SJCRH30 (cell line): Measurements from ENCODE around the gene FGGY. TPM values are rescaled to one million over a fixed set of nuclear protein-coding genes. Genes with fewer than 3 reads are reported as not detected.
A peak's percentile ranks its signal among the peaks of the same experiment; 100 is the strongest.

ENCODE experiments used
- DNase-seq, 2 experiments: peaks; one replicate each; pipeline ENCODE4 v3.0.0-alpha.2; 2015 to 2020
- H3K27ac ChIP-seq: fragments of 250-450 bp; sonication (Bioruptor Pico); 2 replicates; pipeline ENCODE4 v1.5.1; 2020; ENCODE audit warnings: mild to moderate bottlenecking, moderate library complexity
- H3K27me3 ChIP-seq: fragments of 250-450 bp; sonication (Bioruptor Pico); 2 replicates; pipeline ENCODE4 v1.5.1; 2020; ENCODE audit warnings: mild to moderate bottlenecking, moderate library complexity
- H3K36me3 ChIP-seq: fragments of 250-450 bp; sonication (Bioruptor Pico); 2 replicates; pipeline ENCODE4 v1.5.1; 2020; ENCODE audit warnings: mild to moderate bottlenecking, moderate library complexity
- H3K4me1 ChIP-seq: fragments of 250-450 bp; sonication (Bioruptor Pico); 2 replicates; pipeline ENCODE4 v1.5.1; 2020; ENCODE audit warnings: mild to moderate bottlenecking, moderate library complexity
- H3K4me3 ChIP-seq: fragments of 250-450 bp; sonication (Bioruptor Pico); 2 replicates; pipeline ENCODE4 v1.5.1; 2020; ENCODE audit warnings: mild to moderate bottlenecking, moderate library complexity
- H3K9me3 ChIP-seq: fragments of 250-450 bp; sonication (Bioruptor Pico); replicated peaks from 2 replicates; pipeline ENCODE4 v1.5.1; 2020; ENCODE audit warnings: mild to moderate bottlenecking, moderate library complexity
- total RNA-seq: library from RNA; depleted of rRNA; stranded (reverse); fragments of >200 nt; shearing (Covaris generic); gene quantifications from 2 replicates; pipeline ENCODE4 v1.2.3, GENCODE V29; 2014

The FGGY gene
- total RNA-seq, 1 experiment from 2014 or later, result 31.8 TPM

DNA sequence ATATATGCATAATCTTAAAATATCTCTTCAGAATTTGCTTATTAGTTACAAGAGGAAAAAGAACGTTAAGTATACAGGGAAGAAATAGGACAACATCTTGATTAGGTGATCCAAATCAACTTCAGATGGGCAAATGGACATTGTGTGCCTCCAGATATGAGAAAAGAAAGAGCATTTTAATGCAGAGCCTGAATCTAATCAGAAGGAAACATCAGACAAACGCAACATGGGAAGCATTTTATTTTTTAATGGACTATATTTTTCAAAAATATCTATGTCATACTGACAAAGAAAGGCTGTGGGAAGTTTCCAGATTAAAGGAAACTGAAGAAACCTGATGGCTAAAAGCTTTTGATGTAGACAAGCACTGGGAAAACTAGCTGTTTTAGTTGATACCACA is 466.5 kb downstream of the FGGY start:
- H3K36me3 ChIP-seq, result no peaks in the 10 kb centered on the region
- H3K27ac ChIP-seq, result no peak overlapping the region
- no peak for DNase-seq
- H3K4me3 ChIP-seq, result no peak overlapping the region
- H3K4me1 ChIP-seq, result peaks cover 49% of the 10 kb centered on the region
- H3K27me3 ChIP-seq, result no peaks in the 10 kb centered on the region
- no peaks in the 10 kb centered on the region for H3K9me3 ChIP-seq

- H3K4me3 ChIP-seq, result no peak overlapping the region
- no peaks in the 10 kb centered on the region for H3K9me3 ChIP-seq
- H3K27me3 ChIP-seq, result no peaks in the 10 kb centered on the region
- H3K36me3 ChIP-seq, result no peaks in the 10 kb centered on the region
- H3K4me1 ChIP-seq, result peaks cover 33% of the 10 kb centered on the region
- H3K27ac ChIP-seq, result peak overlapping the region; percentile 56
- DNase-seq, result peak; percentile 51 to 72
Observed at GRCh38 chr1:59765011-59765730, 468.3 kb downstream of the FGGY start.

DNA sequence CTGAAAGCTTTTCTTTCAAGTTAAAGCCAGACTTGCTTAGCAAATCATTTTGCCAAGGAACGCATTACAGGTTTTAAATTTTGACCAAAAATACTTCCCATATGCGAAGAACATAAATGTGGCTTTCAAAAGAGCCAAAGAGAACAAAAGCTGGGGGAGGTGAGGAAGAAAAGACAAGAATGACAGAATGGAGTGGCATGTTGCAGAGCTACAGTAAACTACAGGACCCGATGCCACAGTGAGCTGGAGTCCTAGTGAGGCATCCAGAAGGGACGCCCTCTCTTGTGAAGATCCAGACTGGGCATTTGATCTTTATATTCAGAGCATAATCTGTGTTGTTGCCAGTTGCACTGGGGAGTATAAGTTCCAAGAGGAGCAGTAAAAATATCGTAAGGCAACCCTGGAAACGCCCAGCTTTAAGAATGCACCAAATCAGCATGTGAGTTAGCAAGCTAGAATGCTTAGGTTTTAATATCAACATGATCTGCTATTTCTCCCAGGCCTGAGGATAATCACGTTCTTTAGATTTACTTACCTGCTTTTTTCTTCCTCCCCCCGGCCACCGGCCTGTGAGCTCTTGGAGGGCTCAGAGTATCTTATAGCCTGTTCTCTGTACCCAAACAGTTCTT is 469.4 kb downstream of the FGGY start:
- Histone ChIP-seq H3K27ac (no peak overlapping the region), H3K36me3 (no peaks in the 10 kb centered on the region), H3K4me1 (peaks cover 21% of the 10 kb centered on the region), H3K4me3 (no peak overlapping the region), H3K27me3 (no peaks in the 10 kb centered on the region), H3K9me3 (no peaks in the 10 kb centered on the region)
- DNase-seq, result no peak

- DNase-seq, result no peak
- H3K36me3 ChIP-seq, result no peaks in the 10 kb centered on the region
Observed at GRCh38 chr1:59767119-59767518, 470.2 kb downstream of the FGGY start.

GRCh38 chr1:59768792-59769735 is 472.2 kb downstream of the FGGY start:
- Histone ChIP-seq H3K4me3 (no peak overlapping the region), H3K4me1 (peaks cover 10% of the 10 kb centered on the region), H3K9me3 (no peaks in the 10 kb centered on the region), H3K27me3 (no peaks in the 10 kb centered on the region), H3K36me3 (no peaks in the 10 kb centered on the region), H3K27ac (no peak overlapping the region)
- DNase-seq, result no peak

More at GRCh38 chr1:59767119-59767518, 470.2 kb downstream of the FGGY start:
- Histone ChIP-seq H3K4me3 (no peak overlapping the region), H3K27ac (no peak overlapping the region), H3K9me3 (no peaks in the 10 kb centered on the region), H3K4me1 (peaks cover 13% of the 10 kb centered on the region), H3K27me3 (no peaks in the 10 kb centered on the region)

GRCh38 chr1:59769736-59770095 is 472.8 kb downstream of the FGGY start:
- Histone ChIP-seq H3K4me3 (no peak overlapping the region), H3K27ac (no peak overlapping the region), H3K27me3 (no peaks in the 10 kb centered on the region), H3K9me3 (no peaks in the 10 kb centered on the region), H3K36me3 (no peaks in the 10 kb centered on the region), H3K4me1 (peaks cover 9% of the 10 kb centered on the region)
- DNase-seq, result no peak

- no peaks in the 10 kb centered on the region for H3K36me3 ChIP-seq
- no peaks in the 10 kb centered on the region for H3K4me1 ChIP-seq
- no peaks in the 10 kb centered on the region for H3K9me3 ChIP-seq
- no peaks in the 10 kb centered on the region for H3K27me3 ChIP-seq
- no peak for DNase-seq
- H3K27ac ChIP-seq, result no peak overlapping the region
- no peak overlapping the region for H3K4me3 ChIP-seq
Observed at GRCh38 chr1:59771361-59771760, 474.5 kb downstream of the FGGY start.

DNA sequence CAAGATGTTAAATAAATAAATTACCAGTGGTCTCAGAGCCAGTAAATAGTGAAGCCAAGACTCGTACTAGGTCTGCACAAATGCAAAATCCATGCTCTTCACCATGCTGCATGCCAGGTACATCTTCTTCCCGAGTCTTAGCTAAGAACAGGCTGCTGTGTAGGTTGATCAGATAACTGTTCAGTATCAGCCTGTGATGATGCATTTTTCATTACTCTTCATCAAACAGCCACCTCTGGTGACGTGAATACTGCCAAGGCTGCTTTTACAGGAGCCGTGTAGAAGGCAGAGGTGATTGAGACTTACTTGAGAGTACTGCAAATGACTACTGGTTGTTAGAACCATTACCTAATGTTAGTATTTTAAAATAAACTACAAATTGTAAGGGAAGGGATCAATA is 478.6 kb downstream of the FGGY start:
- DNase-seq, result no peak
- Histone ChIP-seq H3K9me3 (no peaks in the 10 kb centered on the region), H3K27ac (no peak overlapping the region), H3K36me3 (no peaks in the 10 kb centered on the region), H3K4me1 (peaks cover 3% of the 10 kb centered on the region; the same call in 1 of the 2 replicates), H3K27me3 (no peaks in the 10 kb centered on the region), H3K4me3 (no peak overlapping the region)

- no peak for DNase-seq
- H3K36me3 ChIP-seq, result no peaks in the 10 kb centered on the region
- no peaks in the 10 kb centered on the region for H3K9me3 ChIP-seq
- H3K27me3 ChIP-seq, result no peaks in the 10 kb centered on the region
- no peak overlapping the region for H3K27ac ChIP-seq
- H3K4me3 ChIP-seq, result no peak overlapping the region
- peaks cover 3% of the 10 kb centered on the region; the same call in 1 of the 2 replicates for H3K4me1 ChIP-seq
Observed at GRCh38 chr1:59776960-59777852, 480.3 kb downstream of the FGGY start.

DNA sequence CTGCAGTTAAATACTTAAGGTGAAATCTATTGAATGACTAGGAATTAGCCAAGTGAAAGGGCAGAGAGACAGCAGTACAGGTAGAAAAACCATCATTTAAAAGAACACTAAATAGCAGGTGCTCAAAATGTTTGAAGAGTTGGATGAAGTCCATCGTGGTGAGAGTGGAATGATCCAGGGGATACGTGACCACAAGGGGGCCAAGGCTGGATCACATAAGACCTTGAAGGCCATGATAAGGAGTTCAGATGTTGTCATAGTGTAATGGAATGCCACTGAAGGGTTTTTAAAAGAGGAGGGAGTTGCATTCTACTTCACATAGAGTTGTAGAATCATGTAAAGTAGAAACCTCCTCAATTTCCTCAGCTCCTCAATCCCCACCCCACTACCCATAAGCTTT is 483.1 kb downstream of the FGGY start:
- peak in 1 of 2 experiments; percentile 38 for DNase-seq
- peaks cover 3% of the 10 kb centered on the region; the same call in 1 of the 2 replicates for H3K4me1 ChIP-seq
- no peaks in the 10 kb centered on the region for H3K9me3 ChIP-seq
- H3K27ac ChIP-seq, result no peak overlapping the region
- H3K36me3 ChIP-seq, result no peaks in the 10 kb centered on the region
- no peak overlapping the region for H3K4me3 ChIP-seq
- no peaks in the 10 kb centered on the region for H3K27me3 ChIP-seq

- Histone ChIP-seq H3K36me3 (no peaks in the 10 kb centered on the region), H3K27me3 (no peaks in the 10 kb centered on the region), H3K4me1 (no peaks in the 10 kb centered on the region), H3K4me3 (no peak overlapping the region), H3K27ac (no peak overlapping the region), H3K9me3 (0 out of 2 replicates have a peak, but pooled peaks cover 11% of the 10 kb centered on the region)
- no peak for DNase-seq
Observed at GRCh38 chr1:59788825-59789224, 491.9 kb downstream of the FGGY start.

GRCh38 chr1:59798600-59798999 is 501.7 kb downstream of the FGGY start:
- H3K4me1 ChIP-seq, result no peaks in the 10 kb centered on the region
- DNase-seq, result no peak
- H3K9me3 ChIP-seq, result no peaks in the 10 kb centered on the region
- H3K36me3 ChIP-seq, result no peaks in the 10 kb centered on the region
- no peak overlapping the region for H3K4me3 ChIP-seq
- no peaks in the 10 kb centered on the region for H3K27me3 ChIP-seq
- H3K27ac ChIP-seq, result no peak overlapping the region

DNA sequence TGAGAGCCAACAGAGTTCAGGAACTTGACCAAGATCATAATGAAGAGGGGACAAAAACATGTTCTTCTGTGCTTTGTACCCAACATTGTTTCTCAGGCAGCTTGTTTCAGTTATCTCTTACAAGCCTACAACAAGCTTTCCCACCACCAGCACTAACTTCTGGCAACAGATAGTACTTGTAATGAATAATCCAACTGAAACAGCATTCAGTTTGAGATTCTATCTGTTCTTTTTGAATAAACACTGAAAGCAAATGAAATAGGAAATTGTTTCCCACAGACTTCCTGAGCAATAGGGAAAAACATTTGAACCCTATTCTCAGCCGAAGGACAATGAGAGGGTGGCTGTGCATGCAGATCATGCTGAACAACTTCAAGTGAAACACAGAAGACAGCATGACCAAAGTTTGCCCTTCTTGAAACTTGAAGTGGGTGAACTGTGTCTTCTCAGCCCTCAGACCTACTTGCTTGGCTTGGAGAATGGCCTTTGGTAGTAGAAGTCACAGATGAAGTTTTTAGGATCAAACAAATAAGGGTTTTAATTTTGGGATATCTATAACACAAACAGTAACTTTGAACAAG is 506.7 kb downstream of the FGGY start:
- Histone ChIP-seq H3K27me3 (no peaks in the 10 kb centered on the region), H3K4me1 (no peaks in the 10 kb centered on the region), H3K9me3 (no peaks in the 10 kb centered on the region), H3K36me3 (no peaks in the 10 kb centered on the region), H3K27ac (no peak overlapping the region), H3K4me3 (no peak overlapping the region)
- no peak for DNase-seq

DNA sequence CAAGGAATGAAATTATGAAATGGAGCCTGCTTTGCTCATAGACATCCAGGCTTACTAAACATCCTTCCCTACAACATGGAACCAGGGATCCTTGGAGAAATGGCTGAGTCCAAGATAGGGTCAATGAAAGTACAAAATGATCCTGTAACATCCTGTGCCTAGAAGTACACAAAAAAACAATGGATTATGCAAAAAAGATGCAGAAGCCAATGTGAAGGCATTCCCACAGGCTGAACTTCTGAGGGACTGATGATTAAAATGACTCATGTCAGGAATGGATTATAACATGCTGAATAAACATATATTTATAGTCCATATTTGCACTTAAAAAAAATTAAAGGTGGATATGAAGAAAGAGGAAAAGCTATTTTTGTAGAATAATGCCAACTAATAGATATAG is 507.4 kb downstream of the FGGY start:
- no peak overlapping the region for H3K27ac ChIP-seq
- no peaks in the 10 kb centered on the region for H3K9me3 ChIP-seq
- DNase-seq, result no peak
- no peaks in the 10 kb centered on the region for H3K36me3 ChIP-seq
- no peak overlapping the region for H3K4me3 ChIP-seq
- H3K27me3 ChIP-seq, result no peaks in the 10 kb centered on the region
- no peaks in the 10 kb centered on the region for H3K4me1 ChIP-seq
